Hepatocyte (in vitro differentiated cells): ENCODE results near the gene MLST8.

Experiments used
- CTCF ChIP-seq: fragments of 200-600 bp; sonication (generic); IDR thresholded peaks from 2 replicates; pipeline ENCODE4 v1.5.1; 2016; ENCODE audit warnings: antibody characterized with exemption, mild to moderate bottlenecking; ENCODE audit not compliant: poor library complexity
- EZH2phosphoT487 ChIP-seq: fragments of 200-600 bp; sonication (generic); IDR thresholded peaks from one replicate; pipeline ENCODE4 v1.6.1; 2018; ENCODE audit warnings: antibody characterized with exemption, mild to moderate bottlenecking, low read depth, moderate library complexity; ENCODE audit not compliant: unreplicated experiment, severe bottlenecking

- TF ChIP-seq CTCF: no peak
- TF ChIP-seq EZH2phosphoT487: no peak
Observed at GRCh38 chr16:2173916-2174315, 31.3 kb upstream of the MLST8 start.
